SK-N-SH (cell line): ENCODE data around the gene RARB. TPM values are rescaled to one million over a fixed set of nuclear protein-coding genes. Genes with fewer than 3 reads are reported as not detected.

Experiments
- CTCF ChIA-PET: fragments of 300-600, 350-600 bp; formaldehyde crosslinking; extraction: SDS; loops from one replicate; lab custom pipeline; 2021; lab: Yijun Ruan, JAX
- POLR2A ChIA-PET: fragments of 350-600 bp; sonication (Branson Sonifier 250); formaldehyde crosslinking; extraction: SDS; loops from one replicate; lab custom pipeline; 2020; ENCODE audit warnings: antibody characterized with exemption, inconsistent platforms; lab: Yijun Ruan, JAX
- DNase-seq: peaks from one replicate; pipeline ENCODE4 v3.0.0; 2012
- H2AFZ ChIP-seq: fragments of 200-600 bp; sonication (generic); 2 replicates; pipeline ENCODE4 v1.8.1; 2016; ENCODE audit warnings: antibody characterized with exemption, mild to moderate bottlenecking, low read depth
- H3F3A ChIP-seq: fragments of 200-600 bp; sonication (generic); replicated peaks from 2 replicates; pipeline ENCODE3; 2016; ENCODE audit warnings: antibody characterized with exemption, mild to moderate bottlenecking; ENCODE audit not compliant: insufficient read depth
- H3K27ac ChIP-seq, 2 experiments: fragments of 200-500 bp in 1 of 2; fragments of 200-600 bp in 1 of 2; sonication (Bioruptor generic) in 1 of 2; sonication (generic), shearing (Covaris generic) in 1 of 2; 2 replicates each; pipeline versions ENCODE4 v1.5.1 to v1.6.1; 2014 to 2016; ENCODE audit warnings: low read depth in 2 of 2, inconsistent platforms in 1 of 2, low read length in 1 of 2, mild to moderate bottlenecking in 1 of 2, mixed read lengths in 1 of 2
- H3K27me3 ChIP-seq: fragments of 200-600 bp; sonication (generic), shearing (Covaris generic); 2 replicates; pipeline ENCODE4 v1.6.1; 2016; ENCODE audit warnings: mixed run types; ENCODE audit not compliant: insufficient read depth
- H3K36me3 ChIP-seq, 2 experiments: fragments of 200-500 bp in 1 of 2; fragments of 200-600 bp in 1 of 2; sonication (Bioruptor generic) in 1 of 2; sonication (generic) in 1 of 2; replicated peaks in 1 of 2; 2 replicates each; pipeline versions ENCODE3 to v1.5.1; 2014 to 2016; ENCODE audit warnings: low read length in 1 of 2, mild to moderate bottlenecking in 1 of 2; ENCODE audit not compliant: insufficient read depth in 2 of 2, control insufficient read depth in 1 of 2
- H3K4me1 ChIP-seq, 2 experiments: fragments of 200-500 bp in 1 of 2; fragments of 200-600 bp in 1 of 2; sonication (Bioruptor generic) in 1 of 2; sonication (generic), shearing (Covaris generic) in 1 of 2; 2 replicates each; pipeline versions ENCODE4 v1.5.1 to v1.6.1; 2014 to 2016; ENCODE audit warnings: low read depth in 1 of 2, low read length in 1 of 2, mixed run types in 1 of 2; ENCODE audit not compliant: insufficient read depth in 2 of 2, control insufficient read depth in 1 of 2
- H3K4me2 ChIP-seq: fragments of 200-600 bp; sonication (generic), shearing (Covaris generic); 2 replicates; pipeline ENCODE4 v1.6.1; 2017; ENCODE audit warnings: mixed run types
- H3K4me3 ChIP-seq, 2 experiments: fragments of 200-500 bp in 1 of 2; fragments of 200-600 bp in 1 of 2; sonication (Bioruptor generic) in 1 of 2; sonication (generic), shearing (Covaris generic) in 1 of 2; 2 replicates each; pipeline versions ENCODE4 v1.5.1 to v1.8.1; 2014 to 2016; ENCODE audit warnings: low read depth in 2 of 2, inconsistent platforms in 1 of 2, low read length in 1 of 2, mild to moderate bottlenecking in 1 of 2, mixed read lengths in 1 of 2, moderate library complexity in 1 of 2
- H3K79me2 ChIP-seq: fragments of 200-600 bp; sonication (generic); 2 replicates; pipeline ENCODE4 v1.8.1; 2017; ENCODE audit warnings: mild to moderate bottlenecking; ENCODE audit not compliant: insufficient read depth
- H3K9ac ChIP-seq: fragments of 200-600 bp; sonication (generic); 2 replicates; pipeline ENCODE4 v1.6.1; 2017; ENCODE audit warnings: mixed run types
- H3K9me2 ChIP-seq: fragments of 200-600 bp; sonication (generic); 2 replicates; pipeline ENCODE4 v1.6.1; 2017; ENCODE audit warnings: mixed run types
- H3K9me3 ChIP-seq: fragments of 200-600 bp; sonication (generic); 2 replicates; pipeline ENCODE4 v1.6.1; 2017; ENCODE audit warnings: mixed run types, mild to moderate bottlenecking, moderate library complexity
- H4K20me1 ChIP-seq: fragments of 200-600 bp; sonication (generic); 2 replicates; pipeline ENCODE4 v1.6.1; 2017; ENCODE audit warnings: mild to moderate bottlenecking, mixed run types; ENCODE audit not compliant: insufficient read depth
- CHD2 ChIP-seq: fragments of 150-350 bp; IDR thresholded peaks from 2 replicates; pipeline ENCODE4 v1.6.1; 2018; ENCODE audit warnings: low read length; ENCODE audit not compliant: partially characterized antibody
- ELF1 ChIP-seq: IDR thresholded peaks from 2 replicates; pipeline ENCODE4 v1.4.0; 2012
- EP300 ChIP-seq, 2 experiments: IDR thresholded peaks; 2 replicates each; pipeline versions ENCODE4 v1.4.0 to v1.6.1; 2012; ENCODE audit warnings: borderline replicate concordance in 1 of 2, low read depth in 1 of 2, low read length in 1 of 2
- EZH2phosphoT487 ChIP-seq: fragments of 200-600 bp; sonication (generic); IDR thresholded peaks from 2 replicates; pipeline ENCODE4 v1.6.1; 2017; ENCODE audit warnings: low read depth, mixed run types, mild to moderate bottlenecking, antibody characterized with exemption, moderate library complexity, borderline replicate concordance
- GABPA ChIP-seq: IDR thresholded peaks from 2 replicates; pipeline ENCODE4 v1.4.0; 2012; ENCODE audit warnings: low read depth, mild to moderate bottlenecking
- JUND ChIP-seq: IDR thresholded peaks from 2 replicates; pipeline ENCODE4 v1.4.0; 2012
- MAX ChIP-seq: IDR thresholded peaks from 2 replicates; pipeline ENCODE4 v1.4.0; 2012; ENCODE audit warnings: low read depth
- MEF2A ChIP-seq: IDR thresholded peaks from 2 replicates; pipeline ENCODE4 v1.4.0; 2012; ENCODE audit warnings: low read depth, borderline replicate concordance
- NFIC ChIP-seq: IDR thresholded peaks from 2 replicates; pipeline ENCODE4 v1.4.0; 2012; ENCODE audit warnings: borderline replicate concordance
- POLR2AphosphoS5 ChIP-seq: IDR thresholded peaks from 2 replicates; pipeline ENCODE4 v1.6.1; 2012; ENCODE audit warnings: low read depth, low read length
- RAD21 ChIP-seq: IDR thresholded peaks from 2 replicates; pipeline ENCODE4 v1.6.1; 2012; ENCODE audit warnings: mild to moderate bottlenecking, low read length
- RCOR1 ChIP-seq: fragments of 150-350 bp; IDR thresholded peaks from 2 replicates; pipeline ENCODE4 v1.6.1; 2017; ENCODE audit warnings: antibody characterized with exemption, low read length
- REST ChIP-seq: IDR thresholded peaks from 2 replicates; pipeline ENCODE4 v1.6.1; 2012; ENCODE audit warnings: mild to moderate bottlenecking, low read depth, low read length, moderate library complexity
- RXRA ChIP-seq: IDR thresholded peaks from 2 replicates; pipeline ENCODE4 v1.4.0; 2012; ENCODE audit warnings: low read depth, mild to moderate bottlenecking, borderline replicate concordance
- SMC3 ChIP-seq: IDR thresholded peaks from 2 replicates; pipeline ENCODE4 v1.6.1; 2012; ENCODE audit warnings: low read depth, low read length, improper control_type of control experiment
- TAF1 ChIP-seq: IDR thresholded peaks from 2 replicates; pipeline ENCODE4 v1.6.1; 2012; ENCODE audit warnings: low read depth, mild to moderate bottlenecking, low read length, moderate library complexity, borderline replicate concordance
- WGBS: methylation state at CpG from one replicate; pipeline ENCODE4 v1.1.6; 2017; ENCODE audit warnings: low lambda C conversion rate; 5-methylcytosine and 5-hydroxymethylcytosine counted together
- polyA plus RNA-seq, 3 experiments: library from polyadenylated mRNA; depleted of rRNA; stranded (reverse); fragments of >200 nt; gene quantifications; 2 replicates each; pipeline ENCODE4 v1.2.3, GENCODE V29; 2012
- TF ChIP-seq, protein P1 (sequence below): fragments of 150-350 bp; IDR thresholded peaks from 2 replicates; pipeline ENCODE4 v1.6.1; 2017; ENCODE audit warnings: antibody characterized with exemption, low read length, low read depth, borderline replicate concordance
- TF ChIP-seq, protein P2 (sequence below): fragments of 150-350 bp; IDR thresholded peaks from 2 replicates; pipeline ENCODE4 v1.6.1; 2016; ENCODE audit warnings: mild to moderate bottlenecking, low read depth, low read length
- TF ChIP-seq, protein P3 (sequence below): IDR thresholded peaks from 2 replicates; pipeline ENCODE4; 2012
- TF ChIP-seq, protein P4 (sequence below): IDR thresholded peaks from 2 replicates; pipeline ENCODE4 v1.4.0; 2012; ENCODE audit warnings: low read depth, borderline replicate concordance

RARB gene
- polyA plus RNA-seq, 1 of the 3 experiments (the other 2 are of a cell fraction) = 10.7 TPM

DNA sequence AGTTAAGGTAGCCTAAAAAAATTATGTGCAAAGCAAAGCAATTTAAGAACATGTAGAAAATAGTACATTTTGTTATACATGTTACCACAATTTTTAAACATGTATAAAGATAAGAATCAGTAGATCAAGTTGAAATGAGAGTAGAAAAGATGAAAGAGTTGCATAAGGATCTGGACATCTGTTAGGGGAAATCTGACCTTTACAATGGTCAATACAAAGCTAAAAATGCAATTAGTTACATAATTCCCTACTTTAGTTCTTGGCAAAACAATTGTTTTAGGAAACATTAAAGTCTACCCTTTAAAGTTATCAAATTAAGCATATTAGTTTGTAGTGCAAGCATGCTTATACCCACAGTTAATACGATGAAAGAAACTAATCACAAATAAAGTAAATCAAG lies 203.9 kb downstream of the RARB start (continued):
- TF ChIP-seq, protein P1, sequence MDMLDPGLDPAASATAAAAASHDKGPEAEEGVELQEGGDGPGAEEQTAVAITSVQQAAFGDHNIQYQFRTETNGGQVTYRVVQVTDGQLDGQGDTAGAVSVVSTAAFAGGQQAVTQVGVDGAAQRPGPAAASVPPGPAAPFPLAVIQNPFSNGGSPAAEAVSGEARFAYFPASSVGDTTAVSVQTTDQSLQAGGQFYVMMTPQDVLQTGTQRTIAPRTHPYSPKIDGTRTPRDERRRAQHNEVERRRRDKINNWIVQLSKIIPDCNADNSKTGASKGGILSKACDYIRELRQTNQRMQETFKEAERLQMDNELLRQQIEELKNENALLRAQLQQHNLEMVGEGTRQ = no peak
- TF ChIP-seq, protein P2, sequence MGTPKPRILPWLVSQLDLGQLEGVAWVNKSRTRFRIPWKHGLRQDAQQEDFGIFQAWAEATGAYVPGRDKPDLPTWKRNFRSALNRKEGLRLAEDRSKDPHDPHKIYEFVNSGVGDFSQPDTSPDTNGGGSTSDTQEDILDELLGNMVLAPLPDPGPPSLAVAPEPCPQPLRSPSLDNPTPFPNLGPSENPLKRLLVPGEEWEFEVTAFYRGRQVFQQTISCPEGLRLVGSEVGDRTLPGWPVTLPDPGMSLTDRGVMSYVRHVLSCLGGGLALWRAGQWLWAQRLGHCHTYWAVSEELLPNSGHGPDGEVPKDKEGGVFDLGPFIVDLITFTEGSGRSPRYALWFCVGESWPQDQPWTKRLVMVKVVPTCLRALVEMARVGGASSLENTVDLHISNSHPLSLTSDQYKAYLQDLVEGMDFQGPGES = no peak
- TF ChIP-seq NFIC = no peak
- no peak for TF ChIP-seq MEF2A

DNA sequence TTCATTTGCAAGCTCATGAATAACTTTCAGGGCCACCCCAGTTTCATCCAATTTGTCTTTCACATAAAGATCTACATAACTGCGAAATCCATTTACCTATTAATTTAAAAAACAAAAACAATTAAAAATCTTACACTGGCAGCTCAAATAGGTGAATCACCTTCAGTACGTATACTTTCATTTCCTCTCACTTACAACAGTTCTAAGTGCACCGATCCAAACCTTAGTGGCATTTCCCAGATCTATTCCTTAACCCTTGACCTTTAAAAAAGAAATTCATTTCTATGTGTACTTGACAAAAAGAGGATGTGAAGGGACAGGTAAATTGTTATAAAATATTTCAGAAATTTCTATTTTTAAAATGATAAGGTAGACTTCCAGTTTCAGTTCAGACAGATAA lies 205.9 kb downstream of the RARB start:
- TF ChIP-seq ELF1 (no peak), RCOR1 (no peak), REST (no peak), POLR2AphosphoS5 (no peak), RAD21 (no peak), RXRA (no peak), EP300 (IDR thresholded peaks at IDR 0.05; ENCODE audit: borderline replicate concordance in 1 of 2, low read depth in 1 of 2, low read length in 1 of 2) (no peak), MAX (no peak), NFIC (no peak), EZH2phosphoT487 (no peak), JUND (no peak), TAF1 (no peak), GABPA (no peak), CHD2 (no peak), SMC3 (no peak)
- TF ChIP-seq, protein P1 = no peak
- TF ChIP-seq, protein P3, sequence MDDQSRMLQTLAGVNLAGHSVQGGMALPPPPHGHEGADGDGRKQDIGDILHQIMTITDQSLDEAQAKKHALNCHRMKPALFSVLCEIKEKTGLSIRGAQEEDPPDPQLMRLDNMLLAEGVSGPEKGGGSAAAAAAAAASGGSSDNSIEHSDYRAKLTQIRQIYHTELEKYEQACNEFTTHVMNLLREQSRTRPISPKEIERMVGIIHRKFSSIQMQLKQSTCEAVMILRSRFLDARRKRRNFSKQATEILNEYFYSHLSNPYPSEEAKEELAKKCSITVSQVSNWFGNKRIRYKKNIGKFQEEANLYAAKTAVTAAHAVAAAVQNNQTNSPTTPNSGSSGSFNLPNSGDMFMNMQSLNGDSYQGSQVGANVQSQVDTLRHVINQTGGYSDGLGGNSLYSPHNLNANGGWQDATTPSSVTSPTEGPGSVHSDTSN = no peak
- TF ChIP-seq, protein P4, sequence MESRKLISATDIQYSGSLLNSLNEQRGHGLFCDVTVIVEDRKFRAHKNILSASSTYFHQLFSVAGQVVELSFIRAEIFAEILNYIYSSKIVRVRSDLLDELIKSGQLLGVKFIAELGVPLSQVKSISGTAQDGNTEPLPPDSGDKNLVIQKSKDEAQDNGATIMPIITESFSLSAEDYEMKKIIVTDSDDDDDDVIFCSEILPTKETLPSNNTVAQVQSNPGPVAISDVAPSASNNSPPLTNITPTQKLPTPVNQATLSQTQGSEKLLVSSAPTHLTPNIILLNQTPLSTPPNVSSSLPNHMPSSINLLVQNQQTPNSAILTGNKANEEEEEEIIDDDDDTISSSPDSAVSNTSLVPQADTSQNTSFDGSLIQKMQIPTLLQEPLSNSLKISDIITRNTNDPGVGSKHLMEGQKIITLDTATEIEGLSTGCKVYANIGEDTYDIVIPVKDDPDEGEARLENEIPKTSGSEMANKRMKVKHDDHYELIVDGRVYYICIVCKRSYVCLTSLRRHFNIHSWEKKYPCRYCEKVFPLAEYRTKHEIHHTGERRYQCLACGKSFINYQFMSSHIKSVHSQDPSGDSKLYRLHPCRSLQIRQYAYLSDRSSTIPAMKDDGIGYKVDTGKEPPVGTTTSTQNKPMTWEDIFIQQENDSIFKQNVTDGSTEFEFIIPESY = no peak
- H3K4me2 ChIP-seq = no peak overlapping the region
- peaks cover 86 to 91% of the 10 kb centered on the region in 2 experiments for H3K36me3 ChIP-seq
- POLR2A ChIA-PET = no interaction called here
- WGBS = 92% methylated on average over 3 of the region's 3 CpGs
- H3F3A ChIP-seq = peaks cover 3% of the 10 kb centered on the region
- no peaks in the 10 kb centered on the region for H3K9me2 ChIP-seq
- no peaks in the 10 kb centered on the region for H4K20me1 ChIP-seq
- H3K27me3 ChIP-seq = no peaks in the 10 kb centered on the region
- peaks cover 6% of the 10 kb centered on the region for H3K79me2 ChIP-seq
- H3K4me3 ChIP-seq = no peak overlapping the region
- H2AFZ ChIP-seq = no peak overlapping the region
- H3K27ac ChIP-seq = no peak overlapping the region
- no peaks in the 10 kb centered on the region for H3K9me3 ChIP-seq
- H3K4me1 ChIP-seq = no peaks in the 10 kb centered on the region; a peak in 1 of 4 replicates
- CTCF ChIA-PET = interaction anchor here (0.9 to 7.9 kb wide), 2 partner anchors 15 to 39 kb away, joined by 3 to 46 read pairs; no protein-coding TSS in a partner anchor
- no peak for DNase-seq
- no peak overlapping the region for H3K9ac ChIP-seq
